Liver (tissue), 3 donors: Measurements from ENCODE around the gene PF4V1.

Experiments used
- GABPA ChIP-seq, 2 donors: IDR thresholded peaks in 1 of 2; conservative IDR thresholded peaks in 1 of 2; 2 replicates each; pipeline ENCODE4 v1.6.1; 2016; ENCODE audit warnings: antibody characterized with exemption in 2 of 2, mild to moderate bottlenecking in 1 of 2, moderate library complexity in 1 of 2
- JUND ChIP-seq, 2 donors: IDR thresholded peaks; 2 replicates each; pipeline ENCODE4 v1.6.1; 2016; ENCODE audit warnings: antibody characterized with exemption in 2 of 2
- MAX ChIP-seq: IDR thresholded peaks from 2 replicates; pipeline ENCODE4 v1.6.1; 2016; ENCODE audit warnings: antibody characterized with exemption
- RAD21 ChIP-seq, 2 donors: IDR thresholded peaks; 2 replicates each; pipeline ENCODE4 v1.6.1; 2016; ENCODE audit warnings: antibody characterized with exemption in 2 of 2, mild to moderate bottlenecking in 2 of 2
- REST ChIP-seq: IDR thresholded peaks from 2 replicates; pipeline ENCODE4 v1.6.1; 2016; ENCODE audit warnings: antibody characterized with exemption, mild to moderate bottlenecking
- RXRA ChIP-seq, 2 donors: IDR thresholded peaks; 2 replicates each; pipeline ENCODE4 v1.6.1; 2017 to 2018; ENCODE audit warnings: antibody characterized with exemption in 2 of 2, mild to moderate bottlenecking in 1 of 2
- SP1 ChIP-seq: IDR thresholded peaks from 2 replicates; pipeline ENCODE4 v1.6.1; 2018; ENCODE audit warnings: antibody characterized with exemption, mild to moderate bottlenecking
- TAF1 ChIP-seq: conservative IDR thresholded peaks from 2 replicates; pipeline ENCODE4 v1.6.1; 2016; ENCODE audit warnings: antibody characterized with exemption, mild to moderate bottlenecking
- YY1 ChIP-seq: IDR thresholded peaks from 2 replicates; pipeline ENCODE4 v1.6.1; 2016; ENCODE audit warnings: antibody characterized with exemption, mild to moderate bottlenecking
- TF ChIP-seq, protein P1 (sequence below): IDR thresholded peaks from 2 replicates; pipeline ENCODE4 v1.6.1; 2016; ENCODE audit warnings: antibody characterized with exemption
- TF ChIP-seq, protein P2 (sequence below): fragments of 150-350 bp; IDR thresholded peaks from 2 replicates; pipeline ENCODE4 v1.5.1; 2017; ENCODE audit warnings: improper control_type of control experiment, low read depth, low read length; ENCODE audit not compliant: missing input control
- donor health status: healthy.
- donor health status: healthy.

GRCh38 chr4:73870768-73871167, 17.7 kb downstream of the PF4V1 start:
- TF ChIP-seq REST (no peak), TAF1 (no peak), MAX (no peak), JUND (IDR thresholded peaks at IDR 0.05) (no peak), SP1 (no peak), RAD21 (IDR thresholded peaks at IDR 0.05) (no peak), RXRA (IDR thresholded peaks at IDR 0.05) (no peak), GABPA (IDR thresholded peaks at IDR 0.05 in 1 of 2, conservative IDR thresholded peaks at IDR 0.05 in 1 of 2) (no peak), YY1 (no peak)
- TF ChIP-seq, protein P1, sequence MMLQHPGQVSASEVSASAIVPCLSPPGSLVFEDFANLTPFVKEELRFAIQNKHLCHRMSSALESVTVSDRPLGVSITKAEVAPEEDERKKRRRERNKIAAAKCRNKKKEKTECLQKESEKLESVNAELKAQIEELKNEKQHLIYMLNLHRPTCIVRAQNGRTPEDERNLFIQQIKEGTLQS, result no peak
- TF ChIP-seq, protein P2, sequence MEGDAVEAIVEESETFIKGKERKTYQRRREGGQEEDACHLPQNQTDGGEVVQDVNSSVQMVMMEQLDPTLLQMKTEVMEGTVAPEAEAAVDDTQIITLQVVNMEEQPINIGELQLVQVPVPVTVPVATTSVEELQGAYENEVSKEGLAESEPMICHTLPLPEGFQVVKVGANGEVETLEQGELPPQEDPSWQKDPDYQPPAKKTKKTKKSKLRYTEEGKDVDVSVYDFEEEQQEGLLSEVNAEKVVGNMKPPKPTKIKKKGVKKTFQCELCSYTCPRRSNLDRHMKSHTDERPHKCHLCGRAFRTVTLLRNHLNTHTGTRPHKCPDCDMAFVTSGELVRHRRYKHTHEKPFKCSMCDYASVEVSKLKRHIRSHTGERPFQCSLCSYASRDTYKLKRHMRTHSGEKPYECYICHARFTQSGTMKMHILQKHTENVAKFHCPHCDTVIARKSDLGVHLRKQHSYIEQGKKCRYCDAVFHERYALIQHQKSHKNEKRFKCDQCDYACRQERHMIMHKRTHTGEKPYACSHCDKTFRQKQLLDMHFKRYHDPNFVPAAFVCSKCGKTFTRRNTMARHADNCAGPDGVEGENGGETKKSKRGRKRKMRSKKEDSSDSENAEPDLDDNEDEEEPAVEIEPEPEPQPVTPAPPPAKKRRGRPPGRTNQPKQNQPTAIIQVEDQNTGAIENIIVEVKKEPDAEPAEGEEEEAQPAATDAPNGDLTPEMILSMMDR, result no peak
